Mesenchymal stem cell (in vitro differentiated cells and primary cell): ENCODE data around the gene CDH2.

ENCODE experiments used
- DNase-seq: peaks from one replicate; pipeline ENCODE4 v3.0.0-alpha.2; 2013
- H2AFZ ChIP-seq: one replicate; pipeline ENCODE4 v1.6.1; 2013; ENCODE audit warnings: low read depth, mild to moderate bottlenecking, control low read depth, inconsistent platforms, low read length, moderate library complexity
- H2AK5ac ChIP-seq: 2 replicates; pipeline ENCODE4 v1.6.1; 2013; ENCODE audit warnings: low read length, moderate library complexity, mild to moderate bottlenecking, inconsistent platforms; ENCODE audit not compliant: severe bottlenecking
- H2BK120ac ChIP-seq: one replicate; pipeline ENCODE4 v1.6.1; 2013; ENCODE audit warnings: low read depth, mild to moderate bottlenecking, inconsistent platforms, low read length, moderate library complexity
- H2BK12ac ChIP-seq, 2 experiments: one replicate each; pipeline ENCODE4 v1.6.1; 2013; ENCODE audit warnings: inconsistent platforms in 2 of 2, low read length in 2 of 2, mild to moderate bottlenecking in 2 of 2, moderate library complexity in 2 of 2, control low read depth in 1 of 2
- H2BK15ac ChIP-seq: one replicate; pipeline ENCODE4 v1.6.1; 2013; ENCODE audit warnings: mild to moderate bottlenecking, low read depth, inconsistent platforms; ENCODE audit not compliant: poor library complexity, severe bottlenecking
- H2BK5ac ChIP-seq: 2 replicates; pipeline ENCODE4 v1.6.1; 2013; ENCODE audit warnings: low read depth, mild to moderate bottlenecking, low read length, control low read depth, inconsistent platforms; ENCODE audit not compliant: poor library complexity, severe bottlenecking
- H3K14ac ChIP-seq, 2 experiments: one replicate each; pipeline ENCODE4 v1.6.1; 2013; ENCODE audit warnings: inconsistent platforms in 2 of 2, low read length in 2 of 2, control low read depth in 1 of 2, mild to moderate bottlenecking in 1 of 2, moderate library complexity in 1 of 2
- H3K18ac ChIP-seq, 2 experiments: one replicate each; pipeline ENCODE4 v1.6.1; 2013; ENCODE audit warnings: inconsistent platforms in 2 of 2, low read length in 2 of 2, control low read depth in 1 of 2, low read depth in 1 of 2, mild to moderate bottlenecking in 1 of 2
- H3K23ac ChIP-seq, 2 experiments: one replicate each; pipeline ENCODE4 v1.6.1; 2013; ENCODE audit warnings: inconsistent platforms in 2 of 2, low read length in 2 of 2, mild to moderate bottlenecking in 2 of 2, moderate library complexity in 2 of 2, control low read depth in 1 of 2
- H3K27ac ChIP-seq: 2 replicates; pipeline ENCODE4 v1.5.1; 2013; ENCODE audit warnings: mild to moderate bottlenecking, moderate library complexity, low read length, control low read depth, inconsistent platforms; ENCODE audit not compliant: poor library complexity, severe bottlenecking
- H3K27me3 ChIP-seq, 2 experiments: 2 replicates each; pipeline versions ENCODE4 v1.6.1 to v1.7.0; 2013; ENCODE audit warnings: low read length in 2 of 2, mild to moderate bottlenecking in 2 of 2, moderate library complexity in 2 of 2, control low read depth in 1 of 2, inconsistent platforms in 1 of 2; ENCODE audit not compliant: control insufficient read depth in 1 of 2, insufficient read depth in 1 of 2
- H3K36me3 ChIP-seq, 2 experiments: 2 replicates each; pipeline versions ENCODE4 v1.6.1 to v1.7.0; 2013; ENCODE audit warnings: low read length in 2 of 2, control low read depth in 1 of 2, inconsistent platforms in 1 of 2, low read depth in 1 of 2, mild to moderate bottlenecking in 1 of 2; ENCODE audit not compliant: insufficient read depth in 2 of 2, control insufficient read depth in 1 of 2
- H3K4ac ChIP-seq, 2 experiments: one replicate each; pipeline ENCODE4 v1.6.1; 2013; ENCODE audit warnings: inconsistent platforms in 2 of 2, low read length in 2 of 2, mild to moderate bottlenecking in 2 of 2, moderate library complexity in 2 of 2, control low read depth in 1 of 2, low read depth in 1 of 2
- H3K4me1 ChIP-seq: 2 replicates; pipeline ENCODE4 v1.6.1; 2013; ENCODE audit warnings: low read depth, low read length, control low read depth; ENCODE audit not compliant: control insufficient read depth, insufficient read depth
- H3K4me2 ChIP-seq: 2 replicates; pipeline ENCODE4 v1.6.1; 2013; ENCODE audit warnings: low read length, mild to moderate bottlenecking, inconsistent platforms; ENCODE audit not compliant: poor library complexity, severe bottlenecking
- H3K4me3 ChIP-seq, 2 experiments: 2 replicates each; pipeline versions ENCODE4 v1.5.1 to v1.7.0; 2013; ENCODE audit warnings: low read length in 2 of 2, mild to moderate bottlenecking in 2 of 2, control low read depth in 1 of 2, low read depth in 1 of 2; ENCODE audit not compliant: insufficient read depth in 1 of 2
- H3K79me1 ChIP-seq: replicated peaks from 2 replicates; pipeline ENCODE4 v1.6.1; 2013; ENCODE audit warnings: mild to moderate bottlenecking, control low read depth, low read length, inconsistent platforms; ENCODE audit not compliant: poor library complexity, severe bottlenecking
- H3K9ac ChIP-seq: 2 replicates; pipeline ENCODE4 v1.7.0; 2013; ENCODE audit warnings: mild to moderate bottlenecking, low read length, moderate library complexity
- H3K9me3 ChIP-seq: 2 replicates; pipeline ENCODE4 v1.7.0; 2013; ENCODE audit warnings: mild to moderate bottlenecking, low read length; ENCODE audit not compliant: control insufficient read depth
- H4K8ac ChIP-seq: one replicate; pipeline ENCODE4 v1.6.1; 2013; ENCODE audit warnings: inconsistent platforms, mild to moderate bottlenecking, low read length, moderate library complexity
- H4K91ac ChIP-seq: one replicate; pipeline ENCODE4 v1.6.1; 2013; ENCODE audit warnings: mild to moderate bottlenecking, low read length, inconsistent platforms
- WGBS: methylation state at CpG from one replicate; pipeline ENCODE4 v1.1.7; 2013; ENCODE audit warnings: mixed read lengths; 5-methylcytosine and 5-hydroxymethylcytosine counted together

CDH2 gene

GRCh38 chr18:27966881-27967280, 210.0 kb downstream of the CDH2 start:
- peaks cover 4 to 10% of the 10 kb centered on the region in 2 experiments for H3K36me3 ChIP-seq
- H3K27me3 ChIP-seq = no peaks in the 10 kb centered on the region
- no peak overlapping the region for H3K23ac ChIP-seq
- no peak overlapping the region for H3K14ac ChIP-seq
- no peak overlapping the region for H2BK15ac ChIP-seq
- no peak overlapping the region for H2BK5ac ChIP-seq
- H3K18ac ChIP-seq = no peak overlapping the region
- no peak overlapping the region for H2AK5ac ChIP-seq
- 90% methylated on average over 4 of the region's 4 CpGs for WGBS
- H4K91ac ChIP-seq = no peak overlapping the region
- H2BK12ac ChIP-seq = no peak overlapping the region
- no peaks in the 10 kb centered on the region for H3K9me3 ChIP-seq
- H3K4me2 ChIP-seq = no peak overlapping the region
- H3K4ac ChIP-seq = no peak overlapping the region
- no peaks in the 10 kb centered on the region for H3K4me1 ChIP-seq
- H4K8ac ChIP-seq = no peak overlapping the region
- H3K4me3 ChIP-seq = no peak overlapping the region
- H3K27ac ChIP-seq = no peak overlapping the region
- H3K9ac ChIP-seq = no peak overlapping the region
- H2BK120ac ChIP-seq = no peak overlapping the region
- H2AFZ ChIP-seq = no peak overlapping the region
- no peaks in the 10 kb centered on the region for H3K79me1 ChIP-seq
- no peak for DNase-seq

GRCh38 chr18:27964811-27965210, 212.1 kb downstream of the CDH2 start:
- no peak overlapping the region for H3K23ac ChIP-seq
- no peak overlapping the region for H4K8ac ChIP-seq
- H2BK120ac ChIP-seq = no peak overlapping the region
- H4K91ac ChIP-seq = no peak overlapping the region
- H3K27ac ChIP-seq = no peak overlapping the region
- H3K27me3 ChIP-seq = no peaks in the 10 kb centered on the region
- no peak overlapping the region for H2AFZ ChIP-seq
- H3K4me2 ChIP-seq = no peak overlapping the region
- no peak overlapping the region for H3K4ac ChIP-seq
- no peak overlapping the region for H3K18ac ChIP-seq
- no peaks in the 10 kb centered on the region for H3K9me3 ChIP-seq
- H2AK5ac ChIP-seq = no peak overlapping the region
- WGBS = 25% methylated on average over 1 of the region's 1 CpG
- no peak for DNase-seq
- H2BK5ac ChIP-seq = no peak overlapping the region
- no peak overlapping the region for H2BK12ac ChIP-seq
- no peak overlapping the region for H3K9ac ChIP-seq
- H2BK15ac ChIP-seq = no peak overlapping the region
- H3K79me1 ChIP-seq = peaks cover 2% of the 10 kb centered on the region
- H3K4me1 ChIP-seq = no peaks in the 10 kb centered on the region
- H3K36me3 ChIP-seq = peaks cover 10 to 24% of the 10 kb centered on the region in 2 experiments
- H3K4me3 ChIP-seq = no peak overlapping the region
- no peak overlapping the region for H3K14ac ChIP-seq

DNA sequence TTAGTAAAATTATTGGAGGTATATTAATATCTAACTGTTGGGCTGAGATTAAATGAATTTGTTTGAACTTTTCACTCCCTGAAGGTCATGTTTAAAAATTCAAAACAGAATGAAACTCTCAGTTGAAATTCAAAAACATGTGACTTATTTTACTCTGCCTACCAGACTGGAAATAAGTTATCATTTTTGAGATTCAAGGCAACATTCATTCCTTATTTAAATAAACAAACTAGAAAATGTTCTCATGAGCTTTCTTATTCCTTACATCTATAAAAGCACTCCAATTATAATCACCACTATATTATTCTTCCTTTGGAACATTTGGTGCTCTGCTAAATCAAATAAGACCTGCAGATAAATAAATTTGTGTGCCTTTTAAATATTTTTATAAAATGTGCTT, 217.8 kb downstream of the CDH2 start:
- no peak overlapping the region for H4K8ac ChIP-seq
- H3K23ac ChIP-seq = no peak overlapping the region

DNA sequence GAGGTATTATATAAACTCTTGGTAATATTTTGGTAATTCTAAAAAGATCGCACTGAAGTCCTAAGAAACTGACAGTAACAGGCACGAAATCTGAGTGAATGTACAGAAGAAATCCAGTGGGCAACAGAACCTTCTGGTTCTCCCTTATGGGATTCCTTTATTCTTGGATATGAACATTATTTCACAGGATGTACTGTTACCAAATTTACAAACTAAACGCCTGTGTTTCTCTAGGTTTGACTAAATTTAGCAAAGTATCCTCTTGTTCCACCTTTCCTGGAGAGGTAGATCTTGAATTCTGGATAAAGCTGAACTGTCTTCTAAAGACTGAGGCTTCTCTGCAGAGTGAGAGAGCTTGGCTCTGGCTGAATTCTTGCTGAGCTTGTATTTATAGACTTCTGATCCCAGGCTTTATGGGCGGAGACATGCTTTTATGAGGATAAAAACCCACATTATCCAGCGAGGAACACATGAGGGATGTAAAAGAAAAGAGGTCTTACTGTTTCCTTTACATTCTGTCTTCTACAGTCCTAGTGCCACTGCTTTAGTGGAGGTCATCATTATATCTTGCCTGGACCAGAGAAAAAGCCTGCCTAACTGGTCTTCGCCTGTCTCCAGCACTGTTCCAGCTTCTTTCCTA, 220.8 kb downstream of the CDH2 start:
- no peak overlapping the region for H3K9ac ChIP-seq
- H4K91ac ChIP-seq = no peak overlapping the region
- H3K18ac ChIP-seq = no peak overlapping the region
- no peak overlapping the region for H2BK5ac ChIP-seq
- peaks cover 11 to 12% of the 10 kb centered on the region in 2 experiments for H3K36me3 ChIP-seq
- no peak overlapping the region for H3K27ac ChIP-seq
- H4K8ac ChIP-seq = no peak overlapping the region
- no peaks in the 10 kb centered on the region for H3K27me3 ChIP-seq
- no peak overlapping the region for H3K23ac ChIP-seq
- no peak overlapping the region for H2AFZ ChIP-seq
- no peak overlapping the region for H3K4me3 ChIP-seq
- no peak overlapping the region for H2BK15ac ChIP-seq
- H3K79me1 ChIP-seq = peaks cover 4% of the 10 kb centered on the region
- H2AK5ac ChIP-seq = no peak overlapping the region
- H3K14ac ChIP-seq = no peak overlapping the region
- no peaks in the 10 kb centered on the region for H3K9me3 ChIP-seq
- 93% methylated on average over 5 of the region's 6 CpGs for WGBS
- no peak overlapping the region for H2BK120ac ChIP-seq
- H3K4ac ChIP-seq = no peak overlapping the region
- no peak overlapping the region for H2BK12ac ChIP-seq
- H3K4me1 ChIP-seq = no peaks in the 10 kb centered on the region
- H3K4me2 ChIP-seq = no peak overlapping the region
- no peak for DNase-seq

More for the DNA sequence above, 217.8 kb downstream of the CDH2 start:
- no peak overlapping the region for H3K4me2 ChIP-seq
- no peaks in the 10 kb centered on the region for H3K4me1 ChIP-seq
- no peak overlapping the region for H2BK12ac ChIP-seq
- no peak overlapping the region for H2BK120ac ChIP-seq
- no peaks in the 10 kb centered on the region for H3K27me3 ChIP-seq
- no peak overlapping the region for H2BK5ac ChIP-seq
- H3K9me3 ChIP-seq = no peaks in the 10 kb centered on the region
- H4K91ac ChIP-seq = no peak overlapping the region
- no peak for DNase-seq
- no peak overlapping the region for H3K18ac ChIP-seq
- H2AK5ac ChIP-seq = no peak overlapping the region
- peaks cover 4% of the 10 kb centered on the region for H3K79me1 ChIP-seq
- no peak overlapping the region for H3K9ac ChIP-seq
- H3K27ac ChIP-seq = no peak overlapping the region
- no peak overlapping the region for H3K14ac ChIP-seq
- H2AFZ ChIP-seq = no peak overlapping the region
- H3K36me3 ChIP-seq = peaks cover 11 to 18% of the 10 kb centered on the region in 2 experiments
- H3K4me3 ChIP-seq = no peak overlapping the region
- H2BK15ac ChIP-seq = no peak overlapping the region
- no peak overlapping the region for H3K4ac ChIP-seq
